K562 (cell line): Measurements from ENCODE around the gene DNAJB1. TPM values are rescaled to one million over a fixed set of nuclear protein-coding genes. Genes with fewer than 3 reads are reported as not detected.

Source experiments
- ARID3B ChIP-seq: fragments of 250-450 bp; sonication (Bioruptor Pico); IDR thresholded peaks from 2 replicates; pipeline ENCODE4 v1.4.0; 2020; ENCODE audit warnings: borderline replicate concordance
- CEBPB ChIP-seq: fragments of 450-650 bp; IDR thresholded peaks from 2 replicates; pipeline ENCODE4 v1.6.1; 2016; ENCODE audit warnings: missing genetic modification characterization, missing compliant biosample characterization
- CHD1 ChIP-seq: fragments of 200-600 bp; sonication (generic); IDR thresholded peaks from one replicate; pipeline ENCODE4 v1.6.1; 2012; ENCODE audit warnings: mild to moderate bottlenecking, moderate library complexity, low read length, inconsistent platforms
- DEAF1 ChIP-seq: fragments of 450-650 bp; formaldehyde crosslinking; IDR thresholded peaks from 2 replicates; pipeline ENCODE4 v1.4.0; 2020; ENCODE audit warnings: mild to moderate bottlenecking, moderate library complexity
- EGR1 ChIP-seq: fragments of 450-650 bp; conservative IDR thresholded peaks from 2 replicates; pipeline ENCODE4 v1.6.1; 2017; ENCODE audit warnings: mild to moderate bottlenecking
- ELF1 ChIP-seq: fragments of 200-800 bp; sonication (Bioruptor generic); IDR thresholded peaks from 2 replicates; pipeline ENCODE4 v1.6.1; 2016; ENCODE audit warnings: missing genetic modification characterization, missing compliant biosample characterization
- ELF4 ChIP-seq: fragments of 450-650 bp; formaldehyde crosslinking; IDR thresholded peaks from 2 replicates; pipeline ENCODE4 v1.4.0; 2022; ENCODE audit warnings: missing genetic modification characterization
- FOSL1 ChIP-seq: fragments of 200-800 bp; sonication (Bioruptor generic); conservative IDR thresholded peaks from 2 replicates; pipeline ENCODE4 v1.6.1; 2016; ENCODE audit warnings: missing genetic modification characterization, missing compliant biosample characterization
- HNRNPL ChIP-seq: fragments of 200-400 bp; formaldehyde crosslinking; IDR thresholded peaks from 2 replicates; pipeline ENCODE4 v1.6.1; 2017; ENCODE audit warnings: low read depth, mild to moderate bottlenecking, low read length
- NCOA4 ChIP-seq: fragments of 450-650 bp; IDR thresholded peaks from 2 replicates; pipeline ENCODE4 v1.6.1; 2018; ENCODE audit warnings: mild to moderate bottlenecking; ENCODE audit not compliant: partially characterized antibody
- NR1H2 ChIP-seq: sonication (generic); formaldehyde crosslinking; IDR thresholded peaks from 2 replicates; pipeline ENCODE4 v1.4.0; 2020; ENCODE audit warnings: mild to moderate bottlenecking, missing genetic modification reagents
- PHF8 ChIP-seq: fragments of 200-600 bp; sonication (generic); IDR thresholded peaks from 2 replicates; pipeline ENCODE4 v1.6.1; 2012; ENCODE audit warnings: mixed run types, mild to moderate bottlenecking, inconsistent platforms, low read length, moderate library complexity, borderline replicate concordance
- SETDB1 ChIP-seq: IDR thresholded peaks from one replicate; pipeline ENCODE4 v1.6.1; 2012; ENCODE audit warnings: low read length, control low read depth, inconsistent platforms
- SFPQ ChIP-seq: fragments of 200-400 bp; formaldehyde crosslinking; IDR thresholded peaks from 2 replicates; pipeline ENCODE4 v1.6.1; 2017; ENCODE audit warnings: mild to moderate bottlenecking, low read depth, low read length, moderate library complexity
- SIN3B ChIP-seq: fragments of 450-650 bp; IDR thresholded peaks from 2 replicates; pipeline ENCODE4 v1.6.1; 2017; ENCODE audit warnings: low read depth, mild to moderate bottlenecking, moderate library complexity
- SMARCA4 ChIP-seq: fragments of 450-650 bp; IDR thresholded peaks from 2 replicates; pipeline ENCODE4 v1.6.1; 2016
- THRA ChIP-seq: fragments of 450-650 bp; IDR thresholded peaks from 2 replicates; pipeline ENCODE4 v1.6.1; 2017; ENCODE audit warnings: mild to moderate bottlenecking, moderate library complexity
- XRCC5 ChIP-seq: fragments of 200-400 bp; formaldehyde crosslinking; IDR thresholded peaks from 2 replicates; pipeline ENCODE4 v1.6.1; 2017; ENCODE audit warnings: low read depth, mild to moderate bottlenecking, low read length
- ZNF134 ChIP-seq: fragments of 250-450 bp; sonication (Bioruptor Pico); conservative IDR thresholded peaks from 2 replicates; pipeline ENCODE4 v1.4.0; 2020
- ZNF398 ChIP-seq: fragments of 250-450 bp; sonication (Bioruptor Pico); IDR thresholded peaks from 2 replicates; pipeline ENCODE4 v1.8.0; 2021; ENCODE audit warnings: moderate library complexity, mild to moderate bottlenecking, inconsistent platforms
- polyA plus RNA-seq, 8 experiments: library from polyadenylated mRNA; depleted of rRNA in 4 of 8; stranded (reverse) in 5 of 8; unstranded in 3 of 8; fragments of >200 nt; fragmentation: Nextera tagmentation in 2 of 8; fragmentation: Illumina TruSeq in 1 of 8; extraction: Ambion mirVana in 2 of 8; extraction: Trizol in 1 of 8; gene quantifications; 2 replicates each; pipeline versions ENCODE4 v1.2.1 to v1.2.3, GENCODE V29; 2011 to 2014; ENCODE audit warnings: inconsistent platforms in 1 of 8, missing spikeins in 1 of 8
- total RNA-seq, 7 experiments: library from RNA; depleted of rRNA in 6 of 7; stranded (reverse); fragments of >200 nt in 6 of 7; fragmentation: Illumina TruSeq in 2 of 7; extraction: Trizol in 2 of 7; gene quantifications; 2 replicates each; pipeline versions ENCODE4 v1.2.1 to v1.2.3, GENCODE V29; 2011 to 2021; ENCODE audit warnings: low replicate concordance in 1 of 7

Gene DNAJB1
- total and polyA plus RNA-seq, 9 of the 15 experiments (the other 6 are each of a cell fraction or from before 2014, with no cell fraction given) = 13.2 to 113 (median 62.1) TPM

- TF ChIP-seq ELF1 (tag) = no peak; the same call in 1 of the 2 replicates
- no peak for TF ChIP-seq CEBPB (tag)
- peak; percentile 65 for TF ChIP-seq CHD1
- TF ChIP-seq SETDB1 = no peak
- peak; percentile 95 for TF ChIP-seq PHF8
- TF ChIP-seq NR1H2 (CRISPR knock-in tag) = 0 out of 2 replicates have a peak, but pooled peaks have one; percentile 53
- 0 out of 2 replicates have a peak, but pooled peaks have one; percentile 17 for TF ChIP-seq FOSL1 (tag)
- no peak; the same call in 1 of the 2 replicates for TF ChIP-seq XRCC5
- no peak for TF ChIP-seq NCOA4
- no peak for TF ChIP-seq SMARCA4
- TF ChIP-seq THRA = no peak
- TF ChIP-seq ELF4 (CRISPR knock-in tag) = no peak
- 0 out of 2 replicates have a peak, but pooled peaks have one; percentile 15 for TF ChIP-seq HNRNPL
- TF ChIP-seq ZNF398 (CRISPR knock-in tag) = no peak
- TF ChIP-seq ZNF134 (CRISPR knock-in tag) = no peak
- no peak for TF ChIP-seq ARID3B (CRISPR knock-in tag)
- TF ChIP-seq SIN3B = peak; percentile 54; the same call in 1 of the 2 replicates
- TF ChIP-seq EGR1 = 0 out of 2 replicates have a peak, but pooled peaks have one; percentile 13
- TF ChIP-seq SFPQ = no peak
- TF ChIP-seq DEAF1 (CRISPR knock-in tag) = no peak
Observed at GRCh38 chr19:14517840-14518505, at the start of gene DNAJB1 (continued).
